Dendritic cell treated with granulocyte-macrophage colony-stimulating factor and Interleukin-4, amounts not matched to agents 40 ng/mL and 50 ng/mL, for 4 days (primary cell): Measurements from ENCODE around the gene SWSAP1.
"Not testable (repeated sequence)": the region's sequence is repeated elsewhere in the genome, so short reads cannot be mapped to it uniquely, and the experiment has no call there.

Experiments used
- H3K27ac Mint-ChIP-seq: one replicate; pipeline ENCODE4 v1.8.0; 2022; ENCODE audit warnings: mild to moderate bottlenecking, mixed read lengths
- H3K27me3 Mint-ChIP-seq: one replicate; pipeline ENCODE4 v1.8.0; 2022; ENCODE audit warnings: mild to moderate bottlenecking, mixed read lengths
- H3K36me3 Mint-ChIP-seq: one replicate; pipeline ENCODE4 v1.8.0; 2022; ENCODE audit warnings: low read depth, mixed read lengths
- H3K4me1 Mint-ChIP-seq: one replicate; pipeline ENCODE4 v1.8.0; 2022; ENCODE audit warnings: low read depth, mixed read lengths
- H3K4me3 Mint-ChIP-seq: one replicate; pipeline ENCODE4 v1.8.0; 2022; ENCODE audit warnings: mild to moderate bottlenecking, moderate library complexity, mixed read lengths
- H3K9me3 Mint-ChIP-seq: one replicate; pipeline ENCODE4 v1.8.0; 2022; ENCODE audit warnings: mixed read lengths
- intact Hi-C: fragments of 100-400 bp; cut with micrococcal nuclease; formaldehyde crosslinking; loops from one replicate; pipeline ENCODE4 v1.15.0; 2022

Gene SWSAP1

GRCh38 chr19:11378319-11379189 is 4.1 kb downstream of the SWSAP1 start:
- H3K4me1 Mint-ChIP-seq = peaks cover 58% of the 10 kb centered on the region
- intact Hi-C loops = no loop called here
- peaks cover 41% of the 10 kb centered on the region for H3K36me3 Mint-ChIP-seq
- H3K4me3 Mint-ChIP-seq = no peak overlapping the region
- H3K27ac Mint-ChIP-seq = peak overlapping the region; percentile 40
- no peaks in the 10 kb centered on the region for H3K9me3 Mint-ChIP-seq
- H3K27me3 Mint-ChIP-seq = peaks cover 20% of the 10 kb centered on the region

GRCh38 chr19:11379269-11379845 is 4.9 kb downstream of the SWSAP1 start:
- Mint-ChIP-seq H3K4me1 (peaks cover 66% of the 10 kb centered on the region), H3K27ac (peak overlapping the region; percentile 82), H3K36me3 (peaks cover 41% of the 10 kb centered on the region), H3K27me3 (peaks cover 24% of the 10 kb centered on the region)
- H3K4me3 Mint-ChIP-seq, H3K9me3 Mint-ChIP-seq, intact Hi-C loops: not testable (repeated sequence)

GRCh38 chr19:11379857-11380350 is 5.4 kb downstream of the SWSAP1 start:
- Mint-ChIP-seq H3K36me3 (peaks cover 41% of the 10 kb centered on the region), H3K4me3 (peak overlapping the region; percentile 83), H3K27me3 (peaks cover 28% of the 10 kb centered on the region), H3K4me1 (peaks cover 71% of the 10 kb centered on the region), H3K9me3 (no peaks in the 10 kb centered on the region), H3K27ac (peak overlapping the region; percentile 82)
- intact Hi-C loops = loop anchor here (2.0 kb wide), 1 partner anchor 43 kb away; no protein-coding TSS in a partner anchor

GRCh38 chr19:11380653-11381537 is 6.4 kb downstream of the SWSAP1 start:
- Mint-ChIP-seq H3K9me3 (no peaks in the 10 kb centered on the region), H3K27me3 (peaks cover 28% of the 10 kb centered on the region), H3K36me3 (peaks cover 35% of the 10 kb centered on the region), H3K4me1 (peaks cover 66% of the 10 kb centered on the region), H3K4me3 (peak overlapping the region; percentile 83), H3K27ac (peak overlapping the region; percentile 82)
- intact Hi-C loops = loop anchor here (1.0 to 2.0 kb wide), 2 partner anchors 42 to 54 kb away; partner anchors contain the start of genes ODAD3 and PRKCSH

GRCh38 chr19:11382898-11383705 is 8.6 kb downstream of the SWSAP1 start:
- H3K4me1 Mint-ChIP-seq = peaks cover 59% of the 10 kb centered on the region
- peak overlapping the region; percentile 69 for H3K4me3 Mint-ChIP-seq
- peaks cover 28% of the 10 kb centered on the region for H3K36me3 Mint-ChIP-seq
- intact Hi-C loops = no loop called here
- H3K27ac Mint-ChIP-seq = peak overlapping the region; percentile 82
- no peaks in the 10 kb centered on the region for H3K9me3 Mint-ChIP-seq
- peaks cover 28% of the 10 kb centered on the region for H3K27me3 Mint-ChIP-seq

- Mint-ChIP-seq H3K27ac (peak overlapping the region; percentile 82), H3K9me3 (no peaks in the 10 kb centered on the region), H3K27me3 (peaks cover 28% of the 10 kb centered on the region), H3K4me3 (peak overlapping the region; percentile 69), H3K36me3 (peaks cover 22% of the 10 kb centered on the region), H3K4me1 (peaks cover 53% of the 10 kb centered on the region)
- intact Hi-C loops = no loop called here
Observed at GRCh38 chr19:11383706-11384048, 9.2 kb downstream of the SWSAP1 start.

GRCh38 chr19:11384778-11385129 is 10.3 kb downstream of the SWSAP1 start:
- Mint-ChIP-seq H3K27me3 (peaks cover 28% of the 10 kb centered on the region), H3K27ac (peak overlapping the region; percentile 51), H3K4me3 (no peak overlapping the region), H3K4me1 (peaks cover 52% of the 10 kb centered on the region), H3K9me3 (no peaks in the 10 kb centered on the region), H3K36me3 (peaks cover 16% of the 10 kb centered on the region)
- intact Hi-C loops = no loop called here

- peak overlapping the region; percentile 79 for H3K27ac Mint-ChIP-seq
- H3K27me3 Mint-ChIP-seq = peaks cover 21% of the 10 kb centered on the region
- intact Hi-C loops = no loop called here
- H3K9me3 Mint-ChIP-seq = peaks cover 8% of the 10 kb centered on the region
- H3K4me1 Mint-ChIP-seq = peaks cover 35% of the 10 kb centered on the region
- H3K36me3 Mint-ChIP-seq = no peaks in the 10 kb centered on the region
- H3K4me3 Mint-ChIP-seq = no peak overlapping the region
Observed at GRCh38 chr19:11387162-11388034, 12.9 kb downstream of the SWSAP1 start.

- peaks cover 19% of the 10 kb centered on the region for H3K27me3 Mint-ChIP-seq
- H3K27ac Mint-ChIP-seq = no peak overlapping the region
- no peaks in the 10 kb centered on the region for H3K36me3 Mint-ChIP-seq
- H3K4me3 Mint-ChIP-seq = no peak overlapping the region
- peaks cover 8% of the 10 kb centered on the region for H3K9me3 Mint-ChIP-seq
- peaks cover 15% of the 10 kb centered on the region for H3K4me1 Mint-ChIP-seq
- intact Hi-C loops = no loop called here
Observed at GRCh38 chr19:11390359-11390758, 15.9 kb downstream of the SWSAP1 start.

GRCh38 chr19:11390933-11391680 is 16.6 kb downstream of the SWSAP1 start:
- Mint-ChIP-seq H3K4me1 (peaks cover 16% of the 10 kb centered on the region), H3K36me3 (no peaks in the 10 kb centered on the region), H3K9me3 (peaks cover 8% of the 10 kb centered on the region), H3K27ac (no peak overlapping the region), H3K4me3 (no peak overlapping the region), H3K27me3 (peaks cover 22% of the 10 kb centered on the region)
- intact Hi-C loops = no loop called here

GRCh38 chr19:11397089-11397610 is 22.7 kb downstream of the SWSAP1 start:
- no peak overlapping the region for H3K4me3 Mint-ChIP-seq
- H3K4me1 Mint-ChIP-seq = peaks cover 5% of the 10 kb centered on the region
- no peaks in the 10 kb centered on the region for H3K36me3 Mint-ChIP-seq
- no peak overlapping the region for H3K27ac Mint-ChIP-seq
- intact Hi-C loops = no loop called here
- no peaks in the 10 kb centered on the region for H3K9me3 Mint-ChIP-seq
- H3K27me3 Mint-ChIP-seq = peaks cover 30% of the 10 kb centered on the region

GRCh38 chr19:11399667-11400066 is 25.2 kb downstream of the SWSAP1 start:
- Mint-ChIP-seq H3K4me3 (no peak overlapping the region), H3K36me3 (no peaks in the 10 kb centered on the region), H3K4me1 (peaks cover 5% of the 10 kb centered on the region), H3K27ac (no peak overlapping the region), H3K9me3 (no peaks in the 10 kb centered on the region), H3K27me3 (peaks cover 19% of the 10 kb centered on the region)
- intact Hi-C loops = no loop called here
